Esophagus muscularis mucosa (tissue), 3 donors: Measurements from ENCODE around the gene TMEM132A.

ENCODE experiments used
- CTCF ChIP-seq, 3 experiments: fragments of 200-600 bp in 2 of 3; fragments of 450-650 bp in 1 of 3; sonication (generic) in 2 of 3; IDR thresholded peaks; one replicate each; pipeline ENCODE4 v1.5.1; 2017 to 2019; ENCODE audit warnings: antibody characterized with exemption in 3 of 3, mild to moderate bottlenecking in 2 of 3, moderate library complexity in 1 of 3
- POLR2A ChIP-seq: fragments of 450-650 bp; IDR thresholded peaks from one replicate; pipeline ENCODE4 v1.6.1; 2017; ENCODE audit warnings: antibody characterized with exemption, moderate library complexity, mild to moderate bottlenecking, low read depth

- no peak for TF ChIP-seq CTCF (IDR thresholded peaks at IDR 0.05)
- TF ChIP-seq POLR2A, result no peak
Measured at GRCh38 chr11:60905047-60905446, 19.2 kb upstream of the TMEM132A start.
